Coronary artery (tissue), 2 donors: Measurements from ENCODE around the gene SMIM29.

Experiments
- DNase-seq: peaks from one replicate; pipeline ENCODE4 v3.0.0-alpha.2; 2017; ENCODE audit warnings: low spot score
- H3K27ac ChIP-seq, 2 donors: fragments of 200-600 bp; sonication (generic); one replicate each; pipeline ENCODE4 v1.5.1; 2016 to 2019
- H3K4me3 ChIP-seq: fragments of 200-600 bp; sonication (generic); 2 replicates; pipeline ENCODE4 v1.5.1; 2016; ENCODE audit warnings: mild to moderate bottlenecking, moderate library complexity
- TF ChIP-seq, protein P1 (sequence below): fragments of 200-600 bp; sonication (generic); IDR thresholded peaks from one replicate; pipeline ENCODE4 v1.5.1; 2019; ENCODE audit warnings: antibody characterized with exemption

Gene SMIM29

GRCh38 chr6:34213772-34214171, 35.0 kb downstream of the SMIM29 start:
- no peak for DNase-seq
- TF ChIP-seq, protein P1, sequence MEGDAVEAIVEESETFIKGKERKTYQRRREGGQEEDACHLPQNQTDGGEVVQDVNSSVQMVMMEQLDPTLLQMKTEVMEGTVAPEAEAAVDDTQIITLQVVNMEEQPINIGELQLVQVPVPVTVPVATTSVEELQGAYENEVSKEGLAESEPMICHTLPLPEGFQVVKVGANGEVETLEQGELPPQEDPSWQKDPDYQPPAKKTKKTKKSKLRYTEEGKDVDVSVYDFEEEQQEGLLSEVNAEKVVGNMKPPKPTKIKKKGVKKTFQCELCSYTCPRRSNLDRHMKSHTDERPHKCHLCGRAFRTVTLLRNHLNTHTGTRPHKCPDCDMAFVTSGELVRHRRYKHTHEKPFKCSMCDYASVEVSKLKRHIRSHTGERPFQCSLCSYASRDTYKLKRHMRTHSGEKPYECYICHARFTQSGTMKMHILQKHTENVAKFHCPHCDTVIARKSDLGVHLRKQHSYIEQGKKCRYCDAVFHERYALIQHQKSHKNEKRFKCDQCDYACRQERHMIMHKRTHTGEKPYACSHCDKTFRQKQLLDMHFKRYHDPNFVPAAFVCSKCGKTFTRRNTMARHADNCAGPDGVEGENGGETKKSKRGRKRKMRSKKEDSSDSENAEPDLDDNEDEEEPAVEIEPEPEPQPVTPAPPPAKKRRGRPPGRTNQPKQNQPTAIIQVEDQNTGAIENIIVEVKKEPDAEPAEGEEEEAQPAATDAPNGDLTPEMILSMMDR = no peak
- no peak overlapping the region for H3K4me3 ChIP-seq
- H3K27ac ChIP-seq = no peak overlapping the region

DNA sequence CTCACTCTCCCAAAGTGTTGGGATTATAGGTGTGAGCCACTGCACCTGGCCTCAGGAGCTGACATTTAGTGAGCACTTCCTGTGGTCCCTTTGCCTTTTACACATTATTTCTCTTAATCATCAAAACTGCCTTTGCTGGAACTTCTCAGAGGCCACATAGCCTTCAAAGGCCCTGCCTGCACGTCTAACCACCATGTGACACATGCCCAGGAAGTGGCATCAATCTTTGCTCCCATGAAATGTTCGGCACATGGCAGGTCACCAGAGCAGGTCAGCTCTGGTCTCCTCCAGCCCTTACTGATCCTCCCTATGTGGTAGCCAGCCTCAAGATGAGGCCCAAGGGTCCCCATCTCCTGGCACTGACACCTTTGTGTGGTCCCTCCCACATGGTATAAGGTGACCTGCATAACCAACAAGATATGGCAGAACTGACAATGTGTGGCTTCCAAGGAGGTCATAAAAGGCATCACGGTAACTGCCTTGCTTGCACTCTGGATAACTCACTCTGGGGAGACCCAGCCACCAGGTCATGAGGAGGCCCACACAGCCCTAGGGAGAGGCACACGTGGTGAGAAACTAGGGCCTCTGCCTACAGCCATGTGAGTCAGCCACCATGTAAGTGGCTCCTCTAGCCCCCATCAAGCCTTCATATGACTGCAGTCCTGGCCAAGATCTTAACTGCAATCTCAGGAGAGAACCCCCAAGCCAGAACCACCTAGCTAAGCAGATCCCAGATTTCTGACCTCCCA, 40.9 kb downstream of the SMIM29 start:
- Histone ChIP-seq H3K4me3 (no peak overlapping the region), H3K27ac (no peak overlapping the region)
- TF ChIP-seq, protein P1 = no peak
- no peak for DNase-seq

- no peak for DNase-seq
- H3K4me3 ChIP-seq = no peak overlapping the region
- no peak overlapping the region for H3K27ac ChIP-seq
- TF ChIP-seq, protein P1 = no peak
Measured at GRCh38 chr6:34206726-34207125, 42.1 kb downstream of the SMIM29 start.

- no peak for DNase-seq
- Histone ChIP-seq H3K4me3 (no peak overlapping the region), H3K27ac (no peak overlapping the region)
- TF ChIP-seq, protein P1 = no peak
Measured at GRCh38 chr6:34205916-34206315, 42.9 kb downstream of the SMIM29 start.

DNA sequence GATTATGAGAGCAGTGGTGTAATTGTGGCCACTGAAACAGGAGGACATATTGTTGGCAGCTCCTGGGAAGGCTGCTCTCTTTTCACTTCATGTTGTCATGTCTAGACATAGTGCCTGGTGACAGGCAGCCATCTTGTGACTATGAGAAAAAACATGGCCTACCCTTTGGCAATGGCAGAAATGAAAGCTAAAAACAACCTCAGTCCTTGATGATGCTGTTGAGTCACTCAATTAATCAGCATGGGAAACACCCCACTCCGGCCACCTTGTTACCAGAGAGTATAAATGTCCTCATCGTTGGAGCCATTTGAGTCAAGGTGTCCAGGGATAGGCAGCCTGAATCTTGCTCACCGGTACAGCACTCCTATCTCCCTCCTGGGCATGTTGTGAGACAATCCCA, 43.3 kb downstream of the SMIM29 start:
- H3K27ac ChIP-seq = no peak overlapping the region
- TF ChIP-seq, protein P1 = no peak
- DNase-seq = no peak
- no peak overlapping the region for H3K4me3 ChIP-seq

- no peak overlapping the region for H3K4me3 ChIP-seq
- H3K27ac ChIP-seq = no peak overlapping the region
- no peak for DNase-seq
- TF ChIP-seq, protein P1 = no peak
Measured at GRCh38 chr6:34204693-34205092, 44.1 kb downstream of the SMIM29 start.
